Ishikawa (cell line): ENCODE data around the gene MICALL2.

Experiments
- CREB1 ChIP-seq: IDR thresholded peaks from 2 replicates; pipeline ENCODE4 v1.6.1; 2012; ENCODE audit warnings: low read depth
- EP300 ChIP-seq: IDR thresholded peaks from 2 replicates; pipeline ENCODE4 v1.6.1; 2012; ENCODE audit warnings: borderline replicate concordance
- MAX ChIP-seq: IDR thresholded peaks from 2 replicates; pipeline ENCODE4 v1.6.1; 2012
- NFIC ChIP-seq: IDR thresholded peaks from 2 replicates; pipeline ENCODE4 v1.6.1; 2012
- RAD21 ChIP-seq: IDR thresholded peaks from 2 replicates; pipeline ENCODE4 v1.6.1; 2012; ENCODE audit warnings: low read depth
- REST ChIP-seq: IDR thresholded peaks from 2 replicates; pipeline ENCODE4 v1.6.1; 2012; ENCODE audit warnings: low read depth, mild to moderate bottlenecking
- TEAD4 ChIP-seq: IDR thresholded peaks from 2 replicates; pipeline ENCODE4 v1.6.1; 2012
- YY1 ChIP-seq: IDR thresholded peaks from 2 replicates; pipeline ENCODE4 v1.6.1; 2012; ENCODE audit warnings: low read depth
- ZBTB7A ChIP-seq: IDR thresholded peaks from 2 replicates; pipeline ENCODE4 v1.6.1; 2012; ENCODE audit warnings: low read depth

- TF ChIP-seq RAD21 (peak; percentile 85), REST (no peak), CREB1 (no peak), TEAD4 (no peak), NFIC (no peak), YY1 (no peak), EP300 (no peak), ZBTB7A (no peak), MAX (peak; percentile 99)
These were observed 14.7 kb upstream of the MICALL2 start for GRCh38 chr7:1473864-1474512.
